SU-DHL-6 (cell line): ENCODE results near the gene MLEC.
A peak's percentile ranks its signal among the peaks of the same experiment; 100 is the strongest.

Experiments
- H2AFZ ChIP-seq: fragments of 200-600 bp; sonication (generic); 2 replicates; pipeline ENCODE4 v1.6.1; 2014; ENCODE audit warnings: low read depth, mild to moderate bottlenecking, moderate library complexity, mixed read lengths, antibody characterized with exemption, low read length; ENCODE audit not compliant: severe bottlenecking
- H3F3A ChIP-seq: fragments of 200-600 bp; shearing (Covaris generic); 2 replicates; pipeline ENCODE4 v1.6.0; 2016; ENCODE audit warnings: antibody characterized with exemption, mild to moderate bottlenecking; ENCODE audit not compliant: insufficient read depth
- H3K27ac ChIP-seq: fragments of 200-600 bp; sonication (generic); 2 replicates; pipeline ENCODE4 v1.5.1; 2016; ENCODE audit warnings: low read depth, mild to moderate bottlenecking, low read length, moderate library complexity, mixed read lengths
- H3K27me3 ChIP-seq: fragments of 200-600 bp; sonication (generic), shearing (Covaris generic); 2 replicates; pipeline ENCODE4 v1.6.0; 2014; ENCODE audit warnings: mild to moderate bottlenecking, low read length
- H3K36me3 ChIP-seq: fragments of 200-600 bp; sonication (generic); 2 replicates; pipeline ENCODE4 v1.6.1; 2014; ENCODE audit warnings: mild to moderate bottlenecking, low read length, mixed read lengths
- H3K4me2 ChIP-seq: fragments of 300-600, 200-600 bp; shearing (Covaris generic), sonication (generic); 2 replicates; pipeline ENCODE4 v1.6.0; 2014; ENCODE audit warnings: low read length, low read depth, mild to moderate bottlenecking; ENCODE audit not compliant: poor library complexity, severe bottlenecking
- H3K4me3 ChIP-seq: fragments of 200-600 bp; sonication (generic); 2 replicates; pipeline ENCODE4 v1.5.1; 2014; ENCODE audit warnings: antibody characterized with exemption, low read length, mild to moderate bottlenecking, mixed read lengths; ENCODE audit not compliant: insufficient read depth, poor library complexity, severe bottlenecking
- H3K79me2 ChIP-seq: fragments of 200-600 bp; sonication (generic); 2 replicates; pipeline ENCODE4 v1.6.1; 2014; ENCODE audit warnings: mild to moderate bottlenecking, low read length, moderate library complexity; ENCODE audit not compliant: insufficient read depth
- H3K9ac ChIP-seq: fragments of 200-600 bp; sonication (generic); 2 replicates; pipeline ENCODE4 v1.7.0; 2014; ENCODE audit warnings: mild to moderate bottlenecking, low read length
- H3K9me2 ChIP-seq: fragments of 200-600 bp; sonication (generic); replicated peaks from 2 replicates; pipeline ENCODE4 v1.6.1; 2014; ENCODE audit warnings: low read length; ENCODE audit not compliant: insufficient read depth
- H3K9me3 ChIP-seq: fragments of 200-600 bp; sonication (generic); 2 replicates; pipeline ENCODE4 v1.6.1; 2014; ENCODE audit warnings: low read length, mixed read lengths; ENCODE audit not compliant: insufficient read depth
- H4K20me1 ChIP-seq: fragments of 200-600 bp; sonication (generic); 2 replicates; pipeline ENCODE4 v1.6.1; 2014; ENCODE audit warnings: low read depth, mild to moderate bottlenecking, antibody characterized with exemption, low read length, moderate library complexity, mixed read lengths
- CTCF ChIP-seq: fragments of 200-600 bp; sonication (generic); IDR thresholded peaks from one replicate; pipeline ENCODE4 v1.5.1; 2017; ENCODE audit warnings: antibody characterized with exemption, mild to moderate bottlenecking, low read length, moderate library complexity; ENCODE audit not compliant: insufficient read depth, poor library complexity, severe bottlenecking
- EZH2phosphoT487 ChIP-seq: fragments of 200-600 bp; sonication (generic), shearing (Covaris generic); conservative IDR thresholded peaks from 2 replicates; pipeline ENCODE4 v1.6.1; 2018; ENCODE audit warnings: mild to moderate bottlenecking, antibody characterized with exemption, low read length, moderate library complexity, mixed read lengths

MLEC gene

GRCh38 chr12:120661432-120661831 is 25.5 kb upstream of the MLEC start:
- Histone ChIP-seq H3K36me3 (no peaks in the 10 kb centered on the region), H3K27ac (no peak overlapping the region), H3F3A (0 out of 2 replicates have a peak, but pooled peaks cover 1% of the 10 kb centered on the region), H2AFZ (no peak overlapping the region), H3K27me3 (no peaks in the 10 kb centered on the region), H3K4me3 (no peak overlapping the region), H3K79me2 (no peaks in the 10 kb centered on the region), H4K20me1 (no peaks in the 10 kb centered on the region), H3K9me2 (no peaks in the 10 kb centered on the region), H3K4me2 (no peak overlapping the region), H3K9ac (no peak overlapping the region), H3K9me3 (no peaks in the 10 kb centered on the region)
- TF ChIP-seq CTCF (no peak), EZH2phosphoT487 (no peak)

GRCh38 chr12:120662879-120663278 is 24.1 kb upstream of the MLEC start:
- Histone ChIP-seq H3K9ac (no peak overlapping the region), H3K4me3 (no peak overlapping the region), H3K36me3 (no peaks in the 10 kb centered on the region), H3F3A (peaks cover 9% of the 10 kb centered on the region; the same call in 1 of the 2 replicates), H3K4me2 (peak overlapping the region; percentile 29), H3K9me3 (no peaks in the 10 kb centered on the region), H3K79me2 (no peaks in the 10 kb centered on the region), H2AFZ (no peak overlapping the region), H3K27ac (no peak overlapping the region), H4K20me1 (no peaks in the 10 kb centered on the region), H3K9me2 (no peaks in the 10 kb centered on the region), H3K27me3 (no peaks in the 10 kb centered on the region)
- TF ChIP-seq CTCF (no peak), EZH2phosphoT487 (no peak)

GRCh38 chr12:120663741-120664140 is 23.2 kb upstream of the MLEC start:
- Histone ChIP-seq H3K36me3 (no peaks in the 10 kb centered on the region), H3K9ac (no peak overlapping the region), H4K20me1 (no peaks in the 10 kb centered on the region), H3K4me3 (no peak overlapping the region), H3K9me3 (no peaks in the 10 kb centered on the region), H3K27ac (no peak overlapping the region), H3K79me2 (no peaks in the 10 kb centered on the region), H3K27me3 (no peaks in the 10 kb centered on the region), H3K4me2 (no peak overlapping the region), H3F3A (peaks cover 17% of the 10 kb centered on the region), H2AFZ (no peak overlapping the region), H3K9me2 (no peaks in the 10 kb centered on the region)
- no peak for TF ChIP-seq EZH2phosphoT487
- TF ChIP-seq CTCF, result no peak
